B cell (primary cell): ENCODE measurements around the gene RPP30. TPM values are rescaled to one million over a fixed set of nuclear protein-coding genes. Genes with fewer than 3 reads are reported as not detected.

Experiments
- ATAC-seq: fragments of 200-7000 bp; cut with Tn5 transposase; one replicate; pipeline ENCODE4 v1.10.0; 2021; ENCODE audit warnings: low read depth, mild to moderate bottlenecking, moderate number of reproducible peaks, moderate library complexity
- CTCF ChIA-PET: fragments of 350-600 bp; sonication (Branson Sonifier 250); formaldehyde crosslinking; loops from one replicate; lab custom pipeline; 2021; ENCODE audit warnings: antibody characterized with exemption, inconsistent platforms; lab: Charles Lee
- POLR2A ChIA-PET: fragments of 350-600 bp; sonication (Branson Sonifier 250); formaldehyde crosslinking; loops from one replicate; lab custom pipeline; 2021; ENCODE audit warnings: antibody characterized with exemption; lab: Charles Lee
- DNase-seq: peaks from one replicate; pipeline ENCODE4 v3.0.0; 2013
- H2AFZ ChIP-seq: 2 replicates; pipeline ENCODE4 v1.6.1; 2012; ENCODE audit warnings: mild to moderate bottlenecking, low read depth, low read length; ENCODE audit not compliant: insufficient read depth, poor library complexity, severe bottlenecking
- H3K27ac ChIP-seq, 2 donors: 1 replicate in 1 of 2; 2 replicates in 1 of 2; pipeline ENCODE4 v1.5.1; 2012 to 2013; ENCODE audit warnings: low read length in 2 of 2, mild to moderate bottlenecking in 2 of 2, moderate library complexity in 1 of 2
- H3K27me3 ChIP-seq, 4 experiments: fragments of 200-600 bp in 1 of 4; sonication (generic) in 1 of 4; replicated peaks in 1 of 4; 1 replicate in 2 of 4; 2 replicates in 2 of 4; pipeline versions ENCODE4 v1.6.1 to v1.7.0; 2013 to 2016; ENCODE audit warnings: low read length in 3 of 4, mild to moderate bottlenecking in 2 of 4, mixed read lengths in 1 of 4, moderate library complexity in 1 of 4; ENCODE audit not compliant: insufficient read depth in 4 of 4, control insufficient read depth in 3 of 4; ENCODE audit errors: control extremely low read depth in 1 of 4
- H3K36me3 ChIP-seq, 2 experiments: replicated peaks in 1 of 2; 1 replicate in 1 of 2; 2 replicates in 1 of 2; pipeline versions ENCODE4 v1.6.1 to v1.7.1; 2013; ENCODE audit warnings: low read length in 1 of 2; ENCODE audit not compliant: insufficient read depth in 2 of 2, control insufficient read depth in 1 of 2; ENCODE audit errors: control extremely low read depth in 1 of 2, extremely low read depth in 1 of 2
- H3K4me1 ChIP-seq, 2 donors: fragments of 200-600 bp in 1 of 2; sonication (generic) in 1 of 2; 1 replicate in 1 of 2; 2 replicates in 1 of 2; pipeline versions ENCODE4 v1.5.1 to v1.6.1; 2013 to 2017; ENCODE audit warnings: low read length in 2 of 2; ENCODE audit not compliant: control insufficient read depth in 2 of 2, insufficient read depth in 2 of 2
- H3K4me2 ChIP-seq: replicated peaks from 2 replicates; pipeline ENCODE3; 2012; ENCODE audit warnings: mild to moderate bottlenecking, low read depth, low read length; ENCODE audit not compliant: poor library complexity, severe bottlenecking
- H3K4me3 ChIP-seq, 5 experiments: fragments of 200-600 bp in 1 of 5; sonication (generic) in 1 of 5; 1 replicate in 3 of 5; 2 replicates in 2 of 5; pipeline versions ENCODE4 v1.5.1 to v1.7.0; 2011 to 2016; ENCODE audit warnings: low read length in 4 of 5, mild to moderate bottlenecking in 4 of 5, low read depth in 2 of 5, control low read depth in 1 of 5, moderate library complexity in 1 of 5; ENCODE audit not compliant: insufficient read depth in 1 of 5; ENCODE audit errors: control extremely low read depth in 1 of 5, extremely low read depth in 1 of 5
- H3K79me2 ChIP-seq: fragments of 200-600 bp; sonication (generic); one replicate; pipeline ENCODE4 v1.6.0; 2016; ENCODE audit warnings: low read length; ENCODE audit not compliant: control insufficient read depth, insufficient read depth
- H3K9ac ChIP-seq: fragments of 200-600 bp; sonication (generic); 2 replicates; pipeline ENCODE4 v1.6.1; 2017; ENCODE audit warnings: mild to moderate bottlenecking, low read length, moderate library complexity
- H3K9me3 ChIP-seq, 3 donors: one replicate each; pipeline versions ENCODE4 v1.6.1 to v1.7.1; 2013; ENCODE audit warnings: low read length in 2 of 3; ENCODE audit not compliant: control insufficient read depth in 2 of 3, insufficient read depth in 1 of 3; ENCODE audit errors: control extremely low read depth in 1 of 3
- H4K20me1 ChIP-seq: 2 replicates; pipeline ENCODE4 v1.6.0; 2012; ENCODE audit warnings: mild to moderate bottlenecking, low read length; ENCODE audit not compliant: insufficient read depth, control insufficient read depth, poor library complexity, severe bottlenecking
- H3K27ac Mint-ChIP-seq: one replicate; pipeline ENCODE4 v1.8.0; 2021; ENCODE audit warnings: mixed read lengths
- H3K27me3 Mint-ChIP-seq: one replicate; pipeline ENCODE4 v1.8.0; 2021; ENCODE audit warnings: mixed read lengths
- H3K4me1 Mint-ChIP-seq: one replicate; pipeline ENCODE4 v1.8.0; 2021; ENCODE audit warnings: mixed read lengths
- H3K4me3 Mint-ChIP-seq: one replicate; pipeline ENCODE4 v1.8.0; 2021; ENCODE audit warnings: mixed read lengths
- H3K9me3 Mint-ChIP-seq: one replicate; pipeline ENCODE4 v1.8.0; 2022; ENCODE audit warnings: mixed read lengths; ENCODE audit not compliant: insufficient read depth
- CTCF ChIP-seq: fragments of 200-600 bp; IDR thresholded peaks from one replicate; pipeline ENCODE4 v1.8.0; 2022; ENCODE audit warnings: antibody characterized with exemption, mild to moderate bottlenecking
- EZH2 ChIP-seq: IDR thresholded peaks from 2 replicates; pipeline ENCODE4 v1.6.1; 2012; ENCODE audit warnings: borderline replicate concordance, low read depth, mild to moderate bottlenecking, moderate library complexity, low read length; ENCODE audit not compliant: insufficient read depth, poor library complexity, severe bottlenecking
- WGBS: methylation state at CpG from one replicate; pipeline ENCODE4 v1.1.5; 2013; ENCODE audit warnings: missing lambda C conversion rate; ENCODE audit not compliant: insufficient coverage; 5-methylcytosine and 5-hydroxymethylcytosine counted together
- intact Hi-C: fragments of 100-400 bp; cut with micrococcal nuclease; formaldehyde crosslinking; loops from one replicate; pipeline ENCODE4 v1.10.0; 2022
- polyA plus RNA-seq: library from polyadenylated mRNA; depleted of rRNA; stranded (reverse); fragments of >200 nt; gene quantifications from 2 replicates; pipeline ENCODE4 v1.2.3, GENCODE V29; 2012
- total RNA-seq, 2 donors: library from RNA; stranded (reverse); fragments of 120-200 nt in 1 of 2; gene quantifications; 1 replicate in 1 of 2; 2 replicates in 1 of 2; pipeline versions ENCODE4 v1.2.3 to v1.2.4, GENCODE V29; 2013 to 2022

Gene RPP30
- total and polyA plus RNA-seq, 2 donors (not counting 1 experiment from before 2014, with no cell fraction given) = 28.2 to 41.7 TPM

- ATAC-seq = no peak
- CTCF ChIA-PET = no interaction called here
Observed at GRCh38 chr10:90914992-90915765, 43.4 kb downstream of the RPP30 start.

More at GRCh38 chr10:90914992-90915765, 43.4 kb downstream of the RPP30 start:
- Histone ChIP-seq H2AFZ (no peak overlapping the region), H3K9ac (no peak overlapping the region), H3K9me3 (no peaks in the 10 kb centered on the region), H3K4me3 (no peak overlapping the region), H4K20me1 (no peaks in the 10 kb centered on the region), H3K4me2 (no peak overlapping the region), H3K27me3 (no peaks in the 10 kb centered on the region), H3K79me2 (no peaks in the 10 kb centered on the region), H3K4me1 (peaks cover 0 to 3% of the 10 kb centered on the region in 2 donors), H3K27ac (no peak overlapping the region), H3K36me3 (no peaks in the 10 kb centered on the region)
- Mint-ChIP-seq H3K27ac (no peak overlapping the region), H3K4me1 (peaks cover 10% of the 10 kb centered on the region), H3K27me3 (no peaks in the 10 kb centered on the region), H3K9me3 (no peaks in the 10 kb centered on the region), H3K4me3 (no peak overlapping the region)
- 91% methylated on average over 6 of the region's 10 CpGs for WGBS
- DNase-seq = no peak
- TF ChIP-seq EZH2 (no peak), CTCF (no peak)
- intact Hi-C loops = loop anchor here (5.0 to 10.0 kb wide), 3 partner anchors 92 to 720 kb away; partner anchors contain the start of gene PPP1R3C
- POLR2A ChIA-PET = no interaction called here
